Esophagus squamous epithelium (tissue), 4 donors: ENCODE results near the gene GBF1.

Experiments used
- CTCF ChIP-seq, 6 experiments: fragments of 450-650 bp in 4 of 6; fragments of 200-600 bp in 2 of 6; sonication (generic) in 2 of 6; IDR thresholded peaks; one replicate each; pipeline ENCODE4 v1.5.1; 2016 to 2019; ENCODE audit warnings: antibody characterized with exemption in 6 of 6, mild to moderate bottlenecking in 4 of 6, moderate library complexity in 4 of 6
- POLR2A ChIP-seq, 4 donors: fragments of 450-650 bp; IDR thresholded peaks; one replicate each; pipeline ENCODE4 v1.6.1; 2017; ENCODE audit warnings: antibody characterized with exemption in 4 of 4, mild to moderate bottlenecking in 4 of 4, moderate library complexity in 3 of 4

- TF ChIP-seq CTCF (IDR thresholded peaks at IDR 0.05): no peak
- no peak for TF ChIP-seq POLR2A (IDR thresholded peaks at IDR 0.05)
Observed at GRCh38 chr10:102284531-102284930, 39.2 kb downstream of the GBF1 start.
